HG02970 (cell line): ENCODE measurements around the gene PPFIBP1.

Experiments
- ATAC-seq: cut with Tn5 transposase; IDR thresholded peaks from one replicate; pipeline ENCODE4 v1.9.1; 2021; ENCODE audit warnings: mild to moderate bottlenecking, moderate library complexity, moderate number of reproducible peaks; ENCODE audit not compliant: unreplicated experiment, low FRiP score

Gene PPFIBP1

DNA sequence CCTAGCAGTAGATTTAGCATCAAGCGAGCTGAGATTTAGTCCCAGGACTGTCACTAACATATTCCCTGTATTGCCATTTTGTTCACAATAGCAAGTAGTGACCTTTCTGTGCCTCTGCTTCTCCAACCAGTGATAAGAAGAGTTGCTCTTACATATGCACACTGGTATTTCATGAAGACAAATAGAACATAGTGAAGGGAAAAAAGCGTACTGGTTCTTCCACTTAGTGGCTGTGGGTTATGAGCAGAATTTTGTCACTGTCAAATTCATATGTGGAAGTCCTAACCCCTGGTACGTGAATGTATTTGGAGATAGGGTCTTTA, 12.3 kb upstream of the PPFIBP1 start:
- ATAC-seq: no peak

- no peak for ATAC-seq
Observed at GRCh38 chr12:27513155-27513824, 10.7 kb upstream of the PPFIBP1 start.

DNA sequence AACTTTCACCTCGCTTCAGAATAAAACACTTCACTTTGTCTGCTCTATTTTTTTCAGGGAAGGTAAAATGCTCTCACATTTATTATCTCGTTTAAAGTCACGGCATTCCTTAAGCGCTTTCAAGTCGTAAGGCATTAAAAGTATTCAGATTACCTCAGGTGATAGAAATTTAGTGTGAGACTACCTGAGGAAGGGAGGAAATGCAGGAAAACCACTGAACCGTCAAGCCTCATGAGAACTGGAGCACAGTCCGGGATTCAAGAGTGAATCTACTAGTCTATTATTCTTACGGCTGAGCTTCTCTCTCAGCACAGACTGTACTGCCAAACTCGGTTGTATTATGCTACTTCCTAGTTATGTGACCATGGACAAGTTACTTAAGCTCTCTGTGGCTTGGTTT, 8.3 kb upstream of the PPFIBP1 start:
- ATAC-seq: no peak

- no peak for ATAC-seq
Observed at GRCh38 chr12:27516625-27517024, 7.4 kb upstream of the PPFIBP1 start.

DNA sequence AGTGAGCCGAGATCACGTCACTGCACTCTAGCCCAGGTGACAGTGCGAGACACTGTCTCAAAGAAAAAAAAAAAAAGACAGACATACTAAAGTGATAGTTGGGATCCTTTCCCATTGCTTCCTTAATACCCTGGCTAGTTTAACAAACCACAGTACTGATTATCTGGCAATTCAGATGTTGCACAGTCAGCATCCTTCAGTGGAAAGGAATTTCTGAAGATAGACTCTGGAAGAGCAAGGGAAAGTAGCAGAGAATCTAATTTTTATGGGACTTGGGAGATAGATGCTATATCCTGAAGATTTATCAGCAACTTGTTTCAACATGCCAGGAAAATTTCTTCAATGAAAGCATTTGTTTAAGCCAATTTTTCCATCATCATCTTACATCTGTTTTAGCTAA, 6.5 kb upstream of the PPFIBP1 start:
- ATAC-seq: no peak

DNA sequence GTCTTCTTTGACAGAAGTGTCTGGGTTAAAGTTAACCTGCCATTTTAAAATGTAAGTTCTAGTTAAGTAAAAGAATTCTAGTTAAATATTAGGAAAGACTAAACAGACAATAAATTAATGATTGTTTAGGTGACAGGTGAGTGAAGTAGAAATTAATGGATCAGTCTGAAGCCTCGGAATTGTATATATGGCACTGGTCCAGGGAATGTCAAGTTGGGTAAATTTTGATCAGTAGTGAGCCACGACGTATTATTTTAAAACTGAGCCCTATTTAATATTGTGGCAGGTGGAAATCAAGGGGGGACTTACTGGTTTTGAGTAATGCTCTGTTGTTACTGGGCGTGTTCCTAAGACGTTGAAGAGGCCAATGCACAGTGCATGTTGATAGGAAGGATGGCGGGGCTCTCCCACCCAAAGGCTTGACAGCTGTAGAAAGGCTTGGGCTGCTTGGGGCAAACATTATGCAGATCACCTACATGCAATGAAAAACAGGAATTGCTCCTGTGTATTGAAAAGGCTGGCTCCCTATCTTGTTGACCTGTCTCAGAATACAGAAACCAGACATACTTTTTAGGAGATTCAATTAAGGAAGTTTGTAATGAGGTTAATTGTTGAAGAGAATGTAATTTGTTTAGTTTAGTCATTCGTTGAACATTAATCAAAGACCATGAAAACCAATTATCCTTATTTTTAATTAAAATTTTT, 5.9 kb upstream of the PPFIBP1 start:
- ATAC-seq: no peak

GRCh38 chr12:27521066-27521465, 2.9 kb upstream of the PPFIBP1 start:
- no peak for ATAC-seq

- ATAC-seq: no peak
Observed at GRCh38 chr12:27521981-27522380, 2.0 kb upstream of the PPFIBP1 start.

GRCh38 chr12:27523305-27523641, 733 bp upstream of the PPFIBP1 start:
- ATAC-seq: no peak

GRCh38 chr12:27524494-27524835, 459 bp downstream of the PPFIBP1 start:
- ATAC-seq: no peak

- no peak for ATAC-seq
Observed at GRCh38 chr12:27524839-27525753, 1.1 kb downstream of the PPFIBP1 start.

DNA sequence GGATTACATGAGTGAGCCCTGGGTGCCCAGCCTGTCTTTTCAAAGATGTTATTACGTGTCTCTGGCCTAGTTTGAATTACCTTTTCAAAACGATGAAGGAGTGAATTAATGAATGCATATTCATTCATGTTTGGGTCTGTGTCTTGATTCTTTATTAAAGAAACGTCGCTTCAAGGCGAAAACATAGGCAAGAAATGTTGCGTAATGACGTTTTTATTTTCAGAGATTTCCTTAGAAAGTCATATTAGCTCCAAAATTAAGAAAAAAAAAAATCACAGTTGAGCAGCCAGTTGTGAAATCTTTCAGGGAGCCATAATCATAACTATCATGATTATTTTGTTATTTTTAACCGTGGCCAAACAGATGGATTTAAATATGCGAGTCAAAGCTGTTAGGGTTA, 3.5 kb downstream of the PPFIBP1 start:
- no peak for ATAC-seq

DNA sequence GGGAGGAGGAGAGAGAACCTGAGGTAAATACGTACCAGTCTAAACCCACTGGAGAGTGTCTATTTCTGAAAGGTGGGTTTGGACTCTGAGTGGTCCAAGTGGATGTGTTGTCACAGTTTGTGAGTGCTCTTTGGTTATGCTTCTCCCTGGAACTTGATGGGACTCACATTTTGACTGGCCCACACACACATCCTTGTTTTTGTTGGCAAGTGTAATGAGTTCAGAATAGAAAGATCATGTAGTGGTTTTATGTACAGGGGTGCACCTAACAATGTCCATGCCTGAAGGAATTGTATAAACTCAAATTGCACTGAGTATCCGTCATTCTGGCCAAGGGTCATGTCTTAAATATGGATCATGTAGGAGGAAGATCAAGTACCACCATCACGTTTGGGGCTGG, 4.8 kb downstream of the PPFIBP1 start:
- no peak for ATAC-seq

DNA sequence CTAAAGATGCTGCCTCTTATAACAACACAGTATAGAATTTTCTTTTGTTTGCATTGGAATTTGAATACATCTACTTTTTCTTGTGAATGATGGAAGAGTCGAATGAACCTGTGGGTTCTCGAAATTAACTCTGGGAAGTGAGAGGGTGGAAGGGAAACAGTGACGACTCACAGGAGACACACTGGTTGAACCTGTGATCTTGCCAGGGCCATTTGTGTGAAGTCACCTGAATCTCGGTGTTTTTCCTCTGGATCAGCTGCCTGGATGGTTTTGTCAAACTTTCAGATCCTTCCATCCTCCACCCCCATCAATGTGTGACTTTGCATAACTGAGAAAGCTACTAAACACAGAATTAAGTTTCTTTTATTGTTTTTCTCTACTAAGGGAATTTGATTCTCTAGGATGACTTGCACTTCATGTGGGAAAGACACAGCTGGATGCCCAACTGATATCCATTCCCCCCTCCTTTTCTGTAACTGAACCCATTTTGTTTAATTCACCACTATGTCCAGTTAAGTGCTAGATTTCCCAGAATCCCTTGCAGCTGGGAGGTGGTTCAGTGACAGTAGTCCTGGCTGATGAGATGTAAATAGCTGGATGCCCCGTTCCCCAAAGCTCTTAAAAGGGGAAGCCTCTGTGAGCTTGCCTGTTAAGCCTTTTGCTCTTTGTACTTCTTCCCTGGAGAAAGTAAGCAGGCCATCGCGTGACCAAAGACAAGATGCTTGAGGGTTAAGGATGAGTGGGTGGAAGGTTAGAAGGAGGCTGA, 6.3 kb downstream of the PPFIBP1 start:
- no peak for ATAC-seq

- ATAC-seq: no peak
Observed at GRCh38 chr12:27531896-27532295, 7.9 kb downstream of the PPFIBP1 start.

DNA sequence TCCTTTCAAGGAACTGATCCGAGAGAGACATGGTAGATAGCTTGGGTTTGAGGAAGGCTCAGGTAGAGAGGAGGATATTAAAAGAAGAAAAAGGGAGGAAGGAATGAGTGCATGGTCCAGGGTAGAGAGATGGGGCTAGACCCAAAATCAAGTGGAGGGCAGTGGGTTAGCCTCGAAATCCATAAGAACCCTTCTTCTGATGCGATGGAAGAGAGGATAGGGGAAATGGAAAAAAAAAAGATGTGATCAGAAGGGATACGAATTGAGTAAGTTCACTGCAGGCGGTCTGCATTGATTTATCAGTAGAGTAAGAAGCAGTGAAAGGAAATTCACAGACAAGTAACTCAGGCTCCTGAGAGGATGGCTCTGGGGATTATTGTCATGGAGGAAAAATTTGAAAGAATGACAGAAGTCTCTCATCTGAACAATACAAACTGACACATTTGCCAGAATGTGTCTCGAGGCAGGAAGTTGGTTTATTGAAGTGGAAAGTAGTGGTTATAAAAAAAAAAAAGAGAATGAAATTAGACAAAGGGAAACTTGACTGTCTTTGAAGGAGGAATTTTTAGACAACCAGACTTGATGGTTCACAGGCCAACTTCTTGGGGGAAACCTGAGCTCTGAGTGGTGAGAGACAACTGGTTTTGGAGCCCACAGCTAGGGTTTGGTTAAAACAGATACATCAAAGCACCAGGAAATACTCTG, 10.2 kb downstream of the PPFIBP1 start:
- no peak for ATAC-seq

DNA sequence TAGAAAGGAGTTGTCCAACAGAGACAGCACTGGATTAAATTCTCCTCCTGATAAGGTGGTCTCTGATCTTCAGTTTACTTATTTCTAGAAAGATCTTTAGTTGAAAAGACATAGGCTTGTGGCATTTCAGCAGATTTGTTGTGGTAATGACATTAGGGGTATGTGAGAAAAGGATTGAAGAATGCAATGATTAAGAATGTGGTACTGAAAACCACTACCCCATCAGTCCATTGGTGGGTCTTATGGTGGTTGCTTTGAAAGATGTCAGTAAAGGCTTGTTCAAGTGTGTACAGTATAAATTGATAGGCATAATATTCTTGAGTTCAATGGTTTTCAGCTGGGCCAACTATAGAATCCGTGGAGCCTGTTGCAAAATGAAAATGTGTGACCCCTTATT, 10.8 kb downstream of the PPFIBP1 start:
- no peak for ATAC-seq

GRCh38 chr12:27535318-27535717, 11.3 kb downstream of the PPFIBP1 start:
- ATAC-seq: no peak

DNA sequence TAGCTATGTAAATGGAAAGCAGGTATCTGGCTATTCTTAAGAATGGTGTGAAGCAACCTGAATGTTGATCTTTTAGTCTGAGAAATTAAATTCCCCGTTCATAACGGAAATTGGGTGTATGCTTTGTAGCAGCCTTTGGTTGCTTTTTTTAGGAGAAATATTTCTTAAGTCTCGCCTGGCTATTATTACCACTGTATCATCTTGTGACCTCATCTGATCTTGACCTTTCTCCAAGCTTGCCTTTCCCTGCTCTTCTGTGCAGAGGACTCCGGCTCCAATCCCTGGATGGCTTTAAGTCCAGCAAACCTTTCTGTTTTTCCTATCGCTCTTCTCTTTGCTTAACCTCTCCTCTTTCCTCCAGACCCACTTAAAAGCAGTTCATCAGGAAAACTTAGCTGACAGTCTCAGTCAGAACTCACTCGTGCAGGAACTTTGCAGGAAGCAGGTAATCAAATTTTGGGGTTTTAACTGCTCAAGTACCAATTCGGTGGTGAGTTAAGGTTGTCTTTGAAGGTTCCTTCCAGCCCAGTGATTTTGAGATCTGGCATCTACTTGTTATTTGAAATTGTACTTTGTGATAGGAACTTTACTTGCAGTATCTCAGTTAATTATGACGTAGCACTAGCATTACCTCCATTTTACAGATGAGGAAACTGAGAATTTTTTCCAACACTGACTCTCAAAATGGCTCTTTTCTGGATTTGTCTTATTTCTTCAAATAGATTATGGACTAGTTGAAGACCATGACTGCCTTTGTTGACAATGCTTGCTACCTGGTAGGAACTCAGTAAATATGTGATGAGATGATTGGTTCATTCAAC, 14.1 kb downstream of the PPFIBP1 start:
- ATAC-seq: no peak
